Spleen (tissue), 7 donors: ENCODE data around the gene CYB5A.

ENCODE experiments used
- POLR2A ChIP-seq, 3 donors: fragments of 450-650 bp; IDR thresholded peaks; one replicate each; pipeline ENCODE4 v1.5.1; 2017; ENCODE audit warnings: antibody characterized with exemption in 3 of 3, mild to moderate bottlenecking in 1 of 3
- POLR2AphosphoS5 ChIP-seq, 3 donors: sonication (generic); formaldehyde crosslinking; IDR thresholded peaks; one replicate each; pipeline ENCODE4 v1.5.1; 2017; ENCODE audit warnings: antibody characterized with exemption in 3 of 3
- TF ChIP-seq, protein P1 (sequence below), 11 experiments: fragments of 200-600 bp in 7 of 11; fragments of 450-650 bp in 4 of 11; sonication (generic) in 4 of 11; IDR thresholded peaks in 8 of 11; conservative IDR thresholded peaks in 3 of 11; 1 replicate in 7 of 11; 2 replicates in 4 of 11; pipeline versions ENCODE4 v1.4.0 to v1.8.0; 2016 to 2021; ENCODE audit warnings: antibody characterized with exemption in 11 of 11, inconsistent platforms in 4 of 11, mild to moderate bottlenecking in 1 of 11
- donor health status: DM: no; HTN: no; CAD: no; lungs with moderate emphysema.
- donor health status: DM: no; HTN: no; CAD: no.
- donor health status: DM: no; HTN: no; CAD: no.

DNA sequence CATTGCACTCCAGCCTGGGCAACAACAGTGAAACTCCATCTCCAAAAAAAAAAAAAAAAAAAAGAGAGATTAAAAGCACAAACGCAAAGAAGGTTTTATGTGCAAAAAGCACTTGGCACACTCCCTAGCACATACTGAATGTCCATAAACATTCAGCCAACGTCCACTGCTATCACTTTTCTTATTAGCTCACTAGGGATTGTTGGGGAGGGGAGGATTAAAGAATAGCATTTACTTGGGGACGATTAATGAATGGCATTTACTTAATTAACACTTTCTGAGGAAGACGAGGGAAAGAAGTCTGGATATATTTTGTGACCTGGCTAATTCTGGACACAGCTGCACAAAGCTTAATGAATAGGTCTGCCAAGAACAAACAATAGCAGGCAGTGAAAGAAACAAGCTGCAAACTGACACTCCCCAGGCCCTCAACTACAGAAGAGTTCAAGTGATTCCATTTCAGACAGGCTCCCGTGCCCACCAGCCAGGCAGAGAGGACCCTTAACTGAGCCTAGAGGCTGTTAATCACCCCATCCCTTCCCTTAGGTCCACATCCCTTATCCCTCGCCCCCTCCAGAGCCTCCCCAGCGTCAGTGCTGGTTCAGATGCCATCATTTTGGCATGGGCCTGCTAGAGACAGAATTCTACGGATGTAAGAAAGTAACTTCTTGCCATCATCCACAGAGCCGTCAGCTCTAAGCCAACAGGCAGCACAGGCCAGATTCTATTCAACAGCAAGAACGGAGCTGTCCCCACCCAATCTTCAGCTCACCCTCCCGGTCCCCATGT is 7.4 kb downstream of the CYB5A start:
- TF ChIP-seq, protein P1, sequence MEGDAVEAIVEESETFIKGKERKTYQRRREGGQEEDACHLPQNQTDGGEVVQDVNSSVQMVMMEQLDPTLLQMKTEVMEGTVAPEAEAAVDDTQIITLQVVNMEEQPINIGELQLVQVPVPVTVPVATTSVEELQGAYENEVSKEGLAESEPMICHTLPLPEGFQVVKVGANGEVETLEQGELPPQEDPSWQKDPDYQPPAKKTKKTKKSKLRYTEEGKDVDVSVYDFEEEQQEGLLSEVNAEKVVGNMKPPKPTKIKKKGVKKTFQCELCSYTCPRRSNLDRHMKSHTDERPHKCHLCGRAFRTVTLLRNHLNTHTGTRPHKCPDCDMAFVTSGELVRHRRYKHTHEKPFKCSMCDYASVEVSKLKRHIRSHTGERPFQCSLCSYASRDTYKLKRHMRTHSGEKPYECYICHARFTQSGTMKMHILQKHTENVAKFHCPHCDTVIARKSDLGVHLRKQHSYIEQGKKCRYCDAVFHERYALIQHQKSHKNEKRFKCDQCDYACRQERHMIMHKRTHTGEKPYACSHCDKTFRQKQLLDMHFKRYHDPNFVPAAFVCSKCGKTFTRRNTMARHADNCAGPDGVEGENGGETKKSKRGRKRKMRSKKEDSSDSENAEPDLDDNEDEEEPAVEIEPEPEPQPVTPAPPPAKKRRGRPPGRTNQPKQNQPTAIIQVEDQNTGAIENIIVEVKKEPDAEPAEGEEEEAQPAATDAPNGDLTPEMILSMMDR (IDR thresholded peaks at IDR 0.05 in 8 of 11, conservative IDR thresholded peaks at IDR 0.05 in 3 of 11), result no peak
- no peak for TF ChIP-seq POLR2A (IDR thresholded peaks at IDR 0.05)
- TF ChIP-seq POLR2AphosphoS5 (IDR thresholded peaks at IDR 0.05), result no peak
